ENCODE data around the gene KLHDC8A.
"Not testable (repeated sequence)": the region's sequence is repeated elsewhere in the genome, so short reads cannot be mapped to it uniquely, and the experiment has no call there.

Gene KLHDC8A

GRCh38 chr1:205356440-205357139 lies at the start of gene KLHDC8A:
KLHDC8A (minus strand) TSS chr1:205356922; CDS start chr1:205343604, 13,318 bp downstream.
- no peak for DNase-seq (ENCODE audit: low read depth)
- no peak within 1 kb of the TSS for H3K4me3 ChIP-seq (ENCODE audit: low read depth, low read length)
- TF ChIP-seq CTCF (IDR thresholded peaks at IDR 0.05; ENCODE audit: low read depth, low read length, missing control alignments), result no peak

- DNase-seq (ENCODE audit: low read depth), result not testable (repeated sequence)
Measured at GRCh38 chr1:205406252-205406651, 49.5 kb upstream of the KLHDC8A start.

GRCh38 chr1:205404484-205404883 lies 47.8 kb upstream of the KLHDC8A start:
- H3K4me3 ChIP-seq (ENCODE audit: low read depth, low read length); DNase-seq (ENCODE audit: low read depth): not testable (repeated sequence)

More at GRCh38 chr1:205406252-205406651, 49.5 kb upstream of the KLHDC8A start:
- not testable (repeated sequence) for H3K4me3 ChIP-seq (ENCODE audit: low read depth, low read length)

GRCh38 chr1:205398586-205398985 lies 41.9 kb upstream of the KLHDC8A start:
- no peak for TF ChIP-seq CTCF (IDR thresholded peaks at IDR 0.05; ENCODE audit: low read depth, low read length, missing control alignments)
- H3K4me3 ChIP-seq (ENCODE audit: low read depth, low read length), result no peak overlapping the region
- DNase-seq (ENCODE audit: low read depth), result no peak

GRCh38 chr1:205396967-205397616 lies 40.4 kb upstream of the KLHDC8A start:
- DNase-seq (ENCODE audit: low read depth), result no peak
- TF ChIP-seq CTCF (IDR thresholded peaks at IDR 0.05; ENCODE audit: low read depth, low read length, missing control alignments), result peak; percentile 61
- no peak overlapping the region for H3K4me3 ChIP-seq (ENCODE audit: low read depth, low read length)

- TF ChIP-seq CTCF (IDR thresholded peaks at IDR 0.05; ENCODE audit: low read depth, low read length, missing control alignments), result no peak
- H3K4me3 ChIP-seq (ENCODE audit: low read depth, low read length), result no peak overlapping the region
- no peak for DNase-seq (ENCODE audit: low read depth)
Measured at GRCh38 chr1:205395616-205396015, 38.9 kb upstream of the KLHDC8A start.

- DNase-seq (ENCODE audit: low read depth), result no peak
- H3K4me3 ChIP-seq (ENCODE audit: low read depth, low read length), result no peak overlapping the region
- no peak for TF ChIP-seq CTCF (IDR thresholded peaks at IDR 0.05; ENCODE audit: low read depth, low read length, missing control alignments)
Measured at GRCh38 chr1:205392650-205393049, 35.9 kb upstream of the KLHDC8A start.

GRCh38 chr1:205391386-205391785 lies 34.7 kb upstream of the KLHDC8A start:
- no peak overlapping the region for H3K4me3 ChIP-seq (ENCODE audit: low read depth, low read length)
- no peak for TF ChIP-seq CTCF (IDR thresholded peaks at IDR 0.05; ENCODE audit: low read depth, low read length, missing control alignments)
- DNase-seq (ENCODE audit: low read depth), result no peak
